ENCODE measurements around the gene DSCAM. TPM values are rescaled to one million over a fixed set of nuclear protein-coding genes. Genes with fewer than 3 reads are reported as not detected.

DSCAM gene
- total and polyA plus RNA-seq, 2 donors (not counting 1 experiment from before 2014, with no cell fraction given) = not detected

GRCh38 chr21:40463176-40463575, 383.8 kb downstream of the DSCAM start:
- intact Hi-C loops (cut with micrococcal nuclease) = loop anchor here (10.0 kb wide), 1 partner anchor 672 kb away; no protein-coding TSS in a partner anchor
- no peak overlapping the region for H3K4me3 Mint-ChIP-seq
- no peak overlapping the region for H3K27ac ChIP-seq (ENCODE audit: low read length in 2 of 2)

GRCh38 chr21:40461008-40461407, 385.9 kb downstream of the DSCAM start:
- Histone ChIP-seq H3K36me3 (replicated peaks in 1 of 2; ENCODE audit: control extremely low read depth in 1 of 2, control insufficient read depth in 1 of 2, extremely low read depth in 1 of 2, insufficient read depth in 2 of 2, low read length in 1 of 2) (no peaks in the 10 kb centered on the region), H3K79me2 (ENCODE audit: control insufficient read depth, insufficient read depth, low read length) (no peaks in the 10 kb centered on the region), H3K9me3 (ENCODE audit: control extremely low read depth in 1 of 3, control insufficient read depth in 2 of 3, insufficient read depth in 1 of 3, low read length in 2 of 3) (no peaks in the 10 kb centered on the region), H3K9ac (ENCODE audit: low read length) (no peak overlapping the region), H3K27ac (ENCODE audit: low read length in 2 of 2) (no peak overlapping the region), H3K27me3 (replicated peaks in 1 of 4; ENCODE audit: control extremely low read depth in 1 of 4, control insufficient read depth in 3 of 4, insufficient read depth in 4 of 4, low read length in 3 of 4) (no peaks in the 10 kb centered on the region), H3K4me2 (replicated peaks; ENCODE audit: low read depth, low read length, poor library complexity, severe bottlenecking) (no peak overlapping the region), H4K20me1 (ENCODE audit: control insufficient read depth, insufficient read depth, low read length, poor library complexity, severe bottlenecking) (no peaks in the 10 kb centered on the region), H3K4me3 (ENCODE audit: control extremely low read depth in 1 of 5, extremely low read depth in 1 of 5, insufficient read depth in 1 of 5, low read depth in 2 of 5, low read length in 4 of 5) (no peak overlapping the region), H3K4me1 (ENCODE audit: control insufficient read depth in 2 of 2, insufficient read depth in 2 of 2, low read length in 2 of 2) (no peaks in the 10 kb centered on the region), H2AFZ (ENCODE audit: insufficient read depth, low read depth, low read length, poor library complexity, severe bottlenecking) (no peak overlapping the region)
- Mint-ChIP-seq H3K27me3 (no peaks in the 10 kb centered on the region), H3K27ac (no peak overlapping the region), H3K4me1 (no peaks in the 10 kb centered on the region), H3K4me3 (no peak overlapping the region), H3K9me3 (ENCODE audit: insufficient read depth) (no peaks in the 10 kb centered on the region)
- DNase-seq (no peak), ATAC-seq (ENCODE audit: low read depth) (no peak)
- WGBS (ENCODE audit: insufficient coverage) = no CpG with 5 or more reads among the region's 1 CpG
- ChIA-PET POLR2A (no interaction called here), CTCF (no interaction called here)
- intact Hi-C loops (cut with micrococcal nuclease) = loop anchor here (10.0 kb wide), 1 partner anchor 674 kb away; no protein-coding TSS in a partner anchor
- no peak for TF ChIP-seq EZH2 (IDR thresholded peaks at IDR 0.05; ENCODE audit: borderline replicate concordance, insufficient read depth, low read depth, low read length, poor library complexity, severe bottlenecking)
- TF ChIP-seq CTCF (IDR thresholded peaks at IDR 0.05) = no peak

More at GRCh38 chr21:40463176-40463575, 383.8 kb downstream of the DSCAM start:
- H3K9ac ChIP-seq (ENCODE audit: low read length) = no peak overlapping the region
- H3K4me2 ChIP-seq (replicated peaks; ENCODE audit: low read depth, low read length, poor library complexity, severe bottlenecking) = no peak overlapping the region
- Mint-ChIP-seq H3K4me1 (no peaks in the 10 kb centered on the region), H3K27ac (no peak overlapping the region), H3K9me3 (ENCODE audit: insufficient read depth) (no peaks in the 10 kb centered on the region), H3K27me3 (no peaks in the 10 kb centered on the region)
- H4K20me1 ChIP-seq (ENCODE audit: control insufficient read depth, insufficient read depth, low read length, poor library complexity, severe bottlenecking) = no peaks in the 10 kb centered on the region
- DNase-seq (no peak), ATAC-seq (ENCODE audit: low read depth) (no peak)
- H3K36me3 ChIP-seq (replicated peaks in 1 of 2; ENCODE audit: control extremely low read depth in 1 of 2, control insufficient read depth in 1 of 2, extremely low read depth in 1 of 2, insufficient read depth in 2 of 2, low read length in 1 of 2) = no peaks in the 10 kb centered on the region
- no peak overlapping the region for H3K4me3 ChIP-seq (ENCODE audit: control extremely low read depth in 1 of 5, extremely low read depth in 1 of 5, insufficient read depth in 1 of 5, low read depth in 2 of 5, low read length in 4 of 5)
- WGBS (ENCODE audit: insufficient coverage) = 91% methylated on average over 2 of the region's 2 CpGs
- TF ChIP-seq EZH2 (IDR thresholded peaks at IDR 0.05; ENCODE audit: borderline replicate concordance, insufficient read depth, low read depth, low read length, poor library complexity, severe bottlenecking) (no peak), CTCF (IDR thresholded peaks at IDR 0.05) (no peak)
- H2AFZ ChIP-seq (ENCODE audit: insufficient read depth, low read depth, low read length, poor library complexity, severe bottlenecking) = no peak overlapping the region
- H3K9me3 ChIP-seq (ENCODE audit: control extremely low read depth in 1 of 3, control insufficient read depth in 2 of 3, insufficient read depth in 1 of 3, low read length in 2 of 3) = no peaks in the 10 kb centered on the region
- H3K27me3 ChIP-seq (replicated peaks in 1 of 4; ENCODE audit: control extremely low read depth in 1 of 4, control insufficient read depth in 3 of 4, insufficient read depth in 4 of 4, low read length in 3 of 4) = no peaks in the 10 kb centered on the region
- H3K79me2 ChIP-seq (ENCODE audit: control insufficient read depth, insufficient read depth, low read length) = no peaks in the 10 kb centered on the region
- no peaks in the 10 kb centered on the region for H3K4me1 ChIP-seq (ENCODE audit: control insufficient read depth in 2 of 2, insufficient read depth in 2 of 2, low read length in 2 of 2)
- POLR2A ChIA-PET = no interaction called here
- CTCF ChIA-PET = no interaction called here
